Hypothalamus (tissue), 51 donors: ENCODE data around the gene LPAR1.

Experiments used
- DNase-seq, 51 donors: peaks; one replicate each; lab custom pipeline; 2025; lab: John Stamatoyannopoulos, UW

The LPAR1 gene

DNA sequence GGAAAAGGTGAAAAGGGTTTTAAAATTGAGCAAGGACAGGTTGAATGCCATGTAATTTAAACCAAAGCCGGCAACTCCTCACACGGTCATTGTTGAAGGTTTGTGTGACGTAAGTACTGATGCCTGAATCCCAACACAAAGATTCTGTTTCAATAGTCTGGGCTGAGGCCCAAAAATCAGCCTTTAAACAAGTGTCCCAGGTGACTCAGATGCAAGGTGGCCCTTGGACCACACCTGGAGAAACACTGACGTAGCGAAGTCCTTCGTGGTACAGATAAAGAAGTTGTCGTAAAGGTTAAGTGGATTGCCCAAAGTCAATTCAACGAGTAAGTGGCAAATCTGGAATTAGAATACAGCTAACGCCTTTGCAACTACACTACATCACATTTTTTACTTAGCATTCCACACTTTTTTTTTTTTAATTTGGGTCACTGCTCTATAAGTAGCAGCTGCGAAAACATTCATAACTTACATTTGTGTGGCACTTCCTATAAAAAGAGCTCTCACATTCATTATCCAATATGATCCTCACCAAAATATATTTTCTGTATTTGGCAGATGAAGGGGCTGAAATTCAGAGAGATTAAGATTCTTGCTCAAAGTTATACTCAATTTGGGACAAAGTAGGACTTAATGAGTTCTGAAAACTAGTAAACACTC lies 111.3 kb downstream of the LPAR1 start:
- no peak for DNase-seq

DNA sequence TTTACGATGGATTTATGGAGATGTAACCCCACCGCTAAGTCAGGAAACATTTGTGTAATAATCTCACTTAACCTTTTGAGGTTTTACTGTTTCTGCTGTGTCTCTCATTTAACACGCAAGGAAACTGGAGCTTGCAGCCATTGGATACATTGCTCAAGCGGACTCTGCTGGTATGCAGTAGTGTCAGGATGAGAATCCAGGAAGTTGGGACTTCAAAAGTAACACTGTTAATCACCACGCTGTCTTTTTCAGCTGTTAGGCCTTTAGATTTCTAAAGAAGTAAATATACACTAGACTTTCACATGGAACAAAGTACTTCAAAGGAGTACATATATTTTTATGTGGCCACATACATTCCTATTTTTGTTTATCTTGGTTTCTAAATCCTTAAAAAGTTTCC lies 114.7 kb downstream of the LPAR1 start:
- no peak for DNase-seq

DNA sequence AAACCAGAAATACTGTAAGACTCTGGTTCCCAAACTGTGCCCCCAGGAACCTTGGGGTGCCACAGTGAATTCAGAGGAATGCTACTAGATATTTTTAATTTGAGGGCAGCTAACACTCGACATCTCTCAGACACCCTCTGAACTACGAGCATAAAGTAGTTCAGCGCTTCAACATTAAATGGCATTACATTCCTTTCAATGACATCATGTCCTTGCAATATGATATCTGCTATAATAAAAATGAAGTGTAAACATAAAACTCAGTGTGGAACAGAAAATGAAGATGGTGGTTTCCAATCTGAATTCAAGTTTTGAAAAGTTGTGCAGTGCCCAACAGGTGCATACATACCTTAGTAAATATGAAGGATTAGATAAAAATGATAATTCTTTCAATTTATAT lies 116.1 kb downstream of the LPAR1 start:
- DNase-seq, result no peak

DNA sequence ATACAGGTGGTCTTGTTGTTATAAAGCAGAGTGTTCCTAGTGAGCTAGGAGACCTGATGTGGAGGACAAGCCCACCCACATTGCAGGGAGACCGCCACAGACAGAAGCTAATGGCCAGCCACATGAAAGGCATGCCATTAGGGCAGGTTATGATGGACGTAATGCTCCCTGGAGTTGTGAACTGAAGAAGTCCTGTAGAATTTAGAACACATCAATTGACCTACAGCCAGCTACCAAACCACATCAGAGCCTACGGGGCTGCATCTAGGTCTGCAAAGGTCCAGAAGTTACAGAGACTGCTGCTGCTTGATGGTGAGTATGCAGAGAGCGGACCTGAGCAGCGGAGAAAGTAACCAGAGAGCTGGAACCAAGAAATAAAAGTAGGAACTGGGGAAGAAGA lies 116.6 kb downstream of the LPAR1 start:
- no peak for DNase-seq

DNA sequence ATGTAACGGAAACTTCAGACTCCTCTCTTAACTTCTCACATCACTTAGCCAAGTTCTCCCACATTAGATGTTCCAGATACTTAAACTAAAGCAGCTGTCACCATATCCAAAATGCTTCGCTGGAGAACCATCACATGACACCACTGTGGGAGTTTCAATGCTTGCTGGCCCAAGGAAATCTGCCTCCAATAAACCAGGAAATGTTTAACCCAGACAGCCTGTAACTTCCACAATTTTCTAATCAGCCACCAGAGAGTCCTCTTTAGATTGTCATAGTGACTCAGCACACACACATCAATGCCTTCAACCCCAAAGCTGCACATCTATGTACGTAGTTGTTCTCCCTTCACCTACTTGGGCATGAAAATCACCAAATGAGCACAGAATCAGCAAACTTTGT lies 118.7 kb downstream of the LPAR1 start:
- peak in 2 of 51 donors; percentile 3 to 24 for DNase-seq

DNA sequence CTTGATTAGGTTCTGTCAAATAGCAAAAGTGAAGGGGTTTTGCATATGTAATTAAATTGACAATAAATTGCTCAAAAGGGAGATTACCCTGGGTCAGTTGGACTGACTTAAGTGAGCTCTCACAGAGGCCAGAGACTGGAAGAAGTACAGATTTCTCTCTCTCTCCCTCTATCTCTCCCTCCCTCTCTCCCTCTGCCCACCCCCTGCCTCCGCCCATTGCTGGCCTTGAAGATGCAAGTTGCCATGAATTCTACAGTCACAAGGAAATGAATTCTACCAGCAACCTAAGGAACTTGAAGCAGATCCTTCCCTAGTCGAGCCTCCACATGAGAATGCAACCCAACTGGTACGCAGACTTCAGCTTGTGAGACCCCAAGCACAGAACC lies 119.2 kb downstream of the LPAR1 start:
- DNase-seq, result no peak

DNA sequence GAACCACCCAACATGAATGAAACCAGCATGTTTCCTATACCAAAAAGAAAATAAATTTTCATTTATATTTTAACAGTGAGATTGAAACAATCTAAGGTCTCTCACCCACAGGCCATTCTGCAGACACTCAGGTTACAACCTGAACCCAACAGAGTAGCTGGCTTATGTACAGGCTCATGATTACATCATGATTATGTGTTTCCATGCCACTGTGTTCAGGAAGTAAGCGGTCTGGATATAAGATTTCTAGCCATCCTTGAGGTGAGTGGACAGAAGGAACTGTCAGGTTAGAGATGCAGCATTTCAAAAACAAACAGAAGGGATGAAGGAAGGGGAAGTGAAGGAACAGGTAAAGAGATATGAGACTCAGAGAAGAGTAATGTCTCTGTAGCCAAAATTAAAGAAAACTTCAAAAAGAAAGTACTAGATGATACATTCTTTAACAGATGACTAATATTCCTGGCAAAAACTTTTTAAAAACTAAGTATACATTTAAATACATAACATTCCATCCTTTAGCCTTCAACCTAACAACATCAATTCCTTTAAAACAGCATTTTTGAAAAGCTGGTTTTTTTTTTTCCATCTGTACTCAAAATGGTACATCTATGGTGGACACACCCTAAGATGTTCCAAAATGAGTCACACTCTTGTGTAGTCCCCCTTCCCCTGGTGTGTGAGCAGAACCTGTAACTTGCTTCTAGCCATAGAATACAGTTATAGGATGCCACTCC lies 119.8 kb downstream of the LPAR1 start:
- no peak for DNase-seq

DNA sequence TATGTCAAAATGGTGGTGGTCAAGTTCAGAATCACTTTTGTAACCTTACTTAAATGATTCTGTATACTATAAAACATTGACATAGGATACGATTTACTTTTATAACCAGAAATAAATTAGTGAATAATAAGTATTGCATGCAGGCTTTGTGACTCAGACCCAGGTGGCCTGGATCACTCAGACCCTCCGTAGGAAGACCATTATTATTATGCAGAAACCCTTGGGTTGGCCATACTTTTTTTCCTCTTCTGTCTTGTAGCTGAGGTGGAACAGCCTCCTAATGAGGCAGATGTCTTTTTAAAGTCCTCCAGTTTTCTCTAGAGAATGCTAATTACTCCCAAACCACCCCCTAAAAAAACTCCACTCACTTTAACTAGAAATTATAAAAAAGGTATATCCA lies 121.9 kb downstream of the LPAR1 start:
- DNase-seq, result no peak

DNA sequence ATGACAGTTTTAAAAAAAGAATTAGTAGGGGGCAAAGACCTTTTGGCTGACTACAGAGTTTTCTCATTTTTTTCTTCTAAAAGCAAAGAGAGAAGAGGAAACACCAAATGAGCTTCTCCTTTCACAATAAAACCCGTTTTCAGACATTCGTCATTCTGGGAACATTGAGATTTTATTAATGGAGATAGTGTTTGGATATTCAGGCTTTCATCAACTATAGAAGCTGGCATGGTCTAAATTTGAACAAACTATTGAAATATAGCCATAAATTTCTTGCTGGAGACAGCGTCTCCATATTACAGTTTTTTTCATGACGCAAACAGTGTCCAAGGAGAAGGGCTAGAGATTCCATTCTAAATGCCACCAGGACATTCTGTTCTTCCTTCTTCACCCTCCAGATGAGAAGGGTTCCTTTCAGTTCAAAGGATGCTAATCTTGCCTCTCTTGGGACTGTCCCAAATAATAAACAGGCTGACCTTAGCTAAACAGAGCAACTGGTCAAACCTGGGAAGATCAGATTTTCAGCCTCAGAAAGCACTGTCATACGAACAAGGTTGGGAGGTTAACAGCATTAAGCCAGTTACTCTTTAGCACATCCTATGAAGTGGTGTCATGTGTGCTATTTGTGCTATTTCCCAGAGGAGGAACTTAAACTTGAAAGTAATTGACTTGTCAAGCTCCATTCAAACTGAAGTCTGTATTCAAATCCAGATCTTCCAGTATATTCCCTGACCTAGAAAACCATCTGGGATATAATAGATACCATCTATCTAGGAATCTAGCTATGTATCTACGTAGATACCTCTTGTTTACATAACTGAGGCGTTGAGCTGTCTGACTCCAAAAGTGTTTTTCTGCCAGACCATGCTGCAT lies 125.6 kb downstream of the LPAR1 start:
- DNase-seq, result peak in 1 of 51 donors; percentile 9

DNA sequence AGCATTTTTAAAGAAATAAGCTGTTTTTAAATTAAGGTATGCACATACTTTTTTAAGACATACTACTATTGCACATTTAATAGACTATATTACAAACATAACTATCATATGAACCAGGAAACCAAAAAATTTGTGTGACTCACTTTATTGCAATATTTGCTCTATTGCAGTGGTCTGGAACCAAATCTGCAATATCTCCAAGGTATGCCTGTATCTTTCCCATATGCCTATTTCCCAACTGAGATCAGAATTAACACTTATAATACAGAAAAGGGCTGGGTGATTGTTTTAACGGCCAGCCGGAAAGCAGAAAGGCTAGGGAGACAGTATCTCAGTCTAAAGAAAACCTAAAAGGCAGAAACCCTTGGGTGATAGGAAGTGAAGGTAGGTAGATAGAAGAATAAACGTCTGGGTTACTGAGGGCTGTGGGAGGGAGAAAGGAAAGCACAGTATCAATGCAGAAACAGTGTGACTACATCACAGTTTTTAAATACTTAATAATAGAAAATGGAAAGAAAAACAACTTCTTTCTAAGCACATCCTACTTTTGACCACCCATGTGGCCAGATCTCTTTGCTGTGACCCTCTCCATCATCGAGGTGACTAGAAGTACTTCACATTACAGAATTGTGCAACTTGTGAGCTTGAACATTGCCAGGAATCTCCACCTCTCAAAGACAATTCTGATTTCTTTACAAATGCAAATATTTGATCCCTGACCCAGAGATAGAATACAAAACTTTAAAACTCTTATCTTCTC lies 126.4 kb downstream of the LPAR1 start:
- no peak for DNase-seq

DNA sequence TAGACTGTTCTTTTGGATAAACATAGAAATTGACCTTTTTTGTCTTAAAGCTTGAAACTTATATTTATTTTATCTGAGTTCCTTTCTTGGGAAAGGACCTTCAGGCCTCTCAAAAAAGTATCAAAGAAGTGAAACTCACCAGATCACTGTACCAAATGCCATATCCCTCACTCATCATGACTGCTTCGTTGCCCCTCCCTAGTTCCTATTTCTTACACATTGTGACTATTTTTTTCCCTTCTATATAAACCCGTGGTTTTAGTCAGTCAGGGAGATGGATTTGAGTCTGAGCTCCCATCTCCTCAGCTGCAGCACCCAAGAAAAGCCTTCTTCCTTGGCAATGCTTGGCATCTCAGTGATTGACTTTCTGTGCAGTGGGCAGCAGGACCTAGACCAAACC lies 129.4 kb downstream of the LPAR1 start:
- no peak for DNase-seq

DNA sequence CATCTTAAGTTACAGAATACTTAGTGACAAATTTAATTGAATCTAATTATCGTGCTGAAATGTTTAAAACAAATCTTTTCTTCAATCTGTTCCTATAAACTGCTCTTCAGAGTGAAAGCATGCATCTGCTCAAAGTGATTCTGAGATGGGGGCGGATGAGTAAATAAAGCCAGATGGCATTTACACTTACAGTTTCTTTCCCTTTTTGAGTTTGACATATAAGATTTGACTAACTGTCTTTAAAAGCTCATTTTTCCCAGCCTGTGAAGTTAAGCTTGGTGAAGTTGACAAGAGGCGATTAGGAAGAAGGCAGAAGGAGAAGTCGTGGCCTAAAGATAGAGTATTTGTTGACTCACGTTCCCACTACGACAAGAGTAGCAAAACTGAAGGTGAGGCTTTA lies 137.4 kb downstream of the LPAR1 start:
- DNase-seq, result no peak

DNA sequence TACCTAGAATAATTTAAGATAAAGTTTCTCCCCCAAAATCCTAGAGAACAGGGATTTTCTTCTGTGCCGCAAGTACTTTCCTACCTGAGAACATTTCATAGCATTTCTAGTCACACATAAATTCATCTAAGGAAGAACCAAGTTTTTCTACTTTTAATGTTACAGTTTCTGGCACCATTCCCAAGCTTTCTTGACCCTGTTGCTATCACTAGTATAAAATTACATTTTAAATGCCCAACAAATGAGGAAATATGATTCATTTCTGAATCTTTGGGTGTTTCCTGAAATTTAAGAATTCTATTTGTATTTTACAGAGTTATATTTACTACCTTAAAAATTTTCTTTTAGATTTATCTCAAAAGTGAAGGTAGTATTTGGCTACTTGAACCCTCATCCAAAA lies 137.8 kb downstream of the LPAR1 start:
- DNase-seq, result no peak

DNA sequence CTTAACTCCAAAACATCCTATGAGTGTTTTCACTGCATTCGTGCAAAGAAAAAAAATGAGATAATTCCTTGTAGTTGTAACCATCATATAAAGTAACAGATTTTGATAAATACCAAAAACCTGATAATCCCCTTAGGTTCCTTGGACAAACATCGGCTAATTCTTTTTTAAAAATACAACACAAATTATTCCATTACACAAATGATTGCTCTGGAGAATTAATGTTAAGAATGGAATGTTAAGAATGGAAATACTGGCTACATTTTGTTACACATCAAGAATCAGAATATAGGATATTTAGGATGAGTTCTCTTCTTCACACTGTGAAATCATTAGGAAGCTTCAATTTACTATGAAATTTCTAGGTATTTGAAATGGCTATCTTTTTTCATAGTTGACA lies 139.4 kb downstream of the LPAR1 start:
- DNase-seq, result no peak

DNA sequence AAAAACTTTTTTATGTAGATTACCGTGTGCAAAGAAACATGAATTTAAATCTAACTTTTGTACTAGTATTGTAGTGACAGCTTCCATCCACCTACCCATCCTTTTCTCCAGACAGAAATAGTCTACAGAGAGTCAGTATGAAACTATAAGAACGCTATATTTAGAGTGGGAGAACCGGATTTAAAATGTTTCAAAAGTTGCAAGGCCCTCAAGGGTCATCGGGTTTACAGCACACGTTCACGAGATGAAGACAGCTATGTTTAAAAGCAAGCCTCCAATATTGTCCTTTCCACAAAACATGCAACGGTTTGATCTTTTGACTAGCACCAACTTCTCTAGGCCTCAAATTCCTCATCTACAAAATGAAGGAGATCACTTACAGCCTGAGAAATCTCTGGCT lies 139.9 kb downstream of the LPAR1 start:
- DNase-seq, result no peak

DNA sequence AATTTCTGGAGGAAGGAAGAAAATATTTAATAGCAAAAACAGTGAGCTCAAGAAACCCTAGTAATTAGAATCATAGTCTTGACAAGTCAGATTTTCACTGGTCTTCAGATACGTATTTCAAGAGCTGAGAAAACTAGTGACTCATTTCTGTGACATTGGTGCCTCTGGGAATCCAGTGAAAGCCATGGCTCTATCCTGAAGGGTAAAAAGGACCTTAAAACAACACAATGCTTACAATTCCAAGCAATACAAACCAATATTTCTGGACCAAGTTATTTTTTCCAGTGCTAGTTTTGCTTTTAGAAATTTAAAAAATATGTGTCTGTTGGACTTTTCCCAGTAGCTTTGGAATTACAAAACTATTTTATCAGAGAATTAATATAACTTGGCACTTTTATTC lies 140.3 kb downstream of the LPAR1 start:
- no peak for DNase-seq

DNA sequence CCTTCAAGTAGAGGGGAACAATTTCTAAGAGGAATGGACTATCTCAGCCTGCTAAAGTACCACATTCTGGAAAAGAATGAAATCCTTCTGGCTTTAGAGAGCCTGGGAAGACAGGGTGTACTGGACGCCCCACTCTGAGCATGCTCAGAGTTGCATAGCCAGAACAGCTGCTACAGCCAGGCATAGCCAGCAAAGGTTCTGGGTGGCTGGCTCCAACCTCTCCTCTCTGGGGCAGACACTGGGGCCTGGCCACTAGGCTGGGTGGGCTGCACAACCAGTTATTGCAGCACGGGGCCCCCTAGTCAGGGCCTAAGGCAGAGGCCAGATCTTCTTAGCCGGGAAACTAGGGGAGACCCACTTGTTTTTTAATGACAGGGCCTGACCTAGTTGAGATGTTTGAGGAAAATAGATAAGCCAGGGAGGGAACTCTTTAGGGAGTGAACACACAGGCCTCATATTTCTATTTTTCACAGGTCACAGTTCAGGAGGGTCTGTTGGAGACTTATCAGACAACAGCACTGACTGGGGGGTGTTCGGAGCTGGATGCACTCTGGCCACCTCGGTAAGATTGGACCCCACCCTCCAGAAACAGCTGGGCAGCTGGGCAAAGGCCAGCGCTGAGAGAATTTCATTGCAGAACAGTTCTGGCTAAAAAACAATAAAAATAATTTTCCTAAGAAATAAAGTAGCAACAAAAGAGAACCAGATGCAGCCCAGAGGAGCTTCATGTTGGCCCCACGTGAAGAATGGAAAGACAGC lies 142.9 kb downstream of the LPAR1 start:
- peak in 4 of 51 donors; percentile 2 to 20 (median 8) for DNase-seq

DNA sequence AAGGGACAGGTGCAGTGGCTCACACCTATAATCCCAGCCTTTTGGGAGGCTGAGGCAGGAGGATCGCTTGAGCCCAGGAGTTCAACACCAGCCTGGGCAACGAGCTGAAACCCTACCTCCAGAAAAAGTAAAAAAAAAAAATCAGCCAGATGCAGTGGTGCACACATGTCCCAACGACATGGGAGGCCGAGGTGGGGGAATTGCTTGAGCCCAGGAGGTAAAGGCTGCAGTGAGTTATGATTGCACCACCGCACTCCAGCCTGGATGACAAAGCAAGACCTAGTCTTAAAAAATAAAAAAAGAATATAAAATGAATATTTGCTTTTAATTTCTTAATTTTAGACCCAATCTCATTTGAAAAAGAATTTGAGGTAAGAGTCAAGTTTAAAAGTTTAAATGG lies 143.5 kb downstream of the LPAR1 start:
- no peak for DNase-seq

DNA sequence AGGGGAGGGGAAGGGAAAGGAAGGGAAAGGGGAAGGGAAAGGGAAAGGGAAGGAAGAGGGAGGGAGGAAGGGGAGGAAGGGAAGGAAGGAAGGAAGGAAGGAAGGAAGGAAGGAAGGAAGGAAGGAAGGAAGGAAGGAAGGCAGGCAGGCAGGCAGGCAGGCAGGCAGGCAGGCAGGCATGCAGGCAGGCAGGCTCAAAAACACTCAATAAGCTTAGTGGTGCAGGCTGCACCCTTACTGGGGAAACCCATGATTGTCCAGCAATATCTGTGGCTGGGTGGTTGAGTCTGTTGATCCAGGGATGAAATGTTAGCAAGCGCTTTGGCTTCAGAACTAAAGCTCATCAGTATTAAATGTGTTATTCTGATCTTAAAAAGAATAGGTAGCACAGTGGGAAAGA lies 145.6 kb downstream of the LPAR1 start:
- DNase-seq, result no peak

DNA sequence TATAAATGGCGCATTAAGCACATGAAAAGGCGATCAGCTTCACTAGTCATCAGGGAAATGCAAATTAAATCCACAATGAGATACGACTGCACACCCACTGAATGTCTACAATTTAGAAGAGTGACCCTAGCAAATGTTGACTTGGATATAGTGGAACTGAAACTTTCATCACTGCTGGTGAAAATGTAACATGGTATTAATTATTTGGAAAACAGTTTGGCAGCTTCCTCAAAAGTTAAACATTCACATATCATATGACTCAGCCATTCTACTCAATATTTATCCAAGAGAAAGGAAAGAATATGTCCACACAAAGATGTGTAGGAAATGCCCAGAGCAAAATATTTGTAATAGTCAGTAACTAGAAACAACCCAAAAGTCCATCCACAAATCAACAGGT lies 146.5 kb downstream of the LPAR1 start:
- no peak for DNase-seq
